Dedifferentiated amniotic fluid mesenchymal stem cell (primary cell): ENCODE measurements around the gene LCMT2.

Source experiments
- DNase-seq: peaks from one replicate; pipeline ENCODE4 v3.0.0-alpha.2; 2016; ENCODE audit errors: extremely low spot score

The LCMT2 gene, protein sequence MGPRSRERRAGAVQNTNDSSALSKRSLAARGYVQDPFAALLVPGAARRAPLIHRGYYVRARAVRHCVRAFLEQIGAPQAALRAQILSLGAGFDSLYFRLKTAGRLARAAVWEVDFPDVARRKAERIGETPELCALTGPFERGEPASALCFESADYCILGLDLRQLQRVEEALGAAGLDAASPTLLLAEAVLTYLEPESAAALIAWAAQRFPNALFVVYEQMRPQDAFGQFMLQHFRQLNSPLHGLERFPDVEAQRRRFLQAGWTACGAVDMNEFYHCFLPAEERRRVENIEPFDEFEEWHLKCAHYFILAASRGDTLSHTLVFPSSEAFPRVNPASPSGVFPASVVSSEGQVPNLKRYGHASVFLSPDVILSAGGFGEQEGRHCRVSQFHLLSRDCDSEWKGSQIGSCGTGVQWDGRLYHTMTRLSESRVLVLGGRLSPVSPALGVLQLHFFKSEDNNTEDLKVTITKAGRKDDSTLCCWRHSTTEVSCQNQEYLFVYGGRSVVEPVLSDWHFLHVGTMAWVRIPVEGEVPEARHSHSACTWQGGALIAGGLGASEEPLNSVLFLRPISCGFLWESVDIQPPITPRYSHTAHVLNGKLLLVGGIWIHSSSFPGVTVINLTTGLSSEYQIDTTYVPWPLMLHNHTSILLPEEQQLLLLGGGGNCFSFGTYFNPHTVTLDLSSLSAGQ

DNA sequence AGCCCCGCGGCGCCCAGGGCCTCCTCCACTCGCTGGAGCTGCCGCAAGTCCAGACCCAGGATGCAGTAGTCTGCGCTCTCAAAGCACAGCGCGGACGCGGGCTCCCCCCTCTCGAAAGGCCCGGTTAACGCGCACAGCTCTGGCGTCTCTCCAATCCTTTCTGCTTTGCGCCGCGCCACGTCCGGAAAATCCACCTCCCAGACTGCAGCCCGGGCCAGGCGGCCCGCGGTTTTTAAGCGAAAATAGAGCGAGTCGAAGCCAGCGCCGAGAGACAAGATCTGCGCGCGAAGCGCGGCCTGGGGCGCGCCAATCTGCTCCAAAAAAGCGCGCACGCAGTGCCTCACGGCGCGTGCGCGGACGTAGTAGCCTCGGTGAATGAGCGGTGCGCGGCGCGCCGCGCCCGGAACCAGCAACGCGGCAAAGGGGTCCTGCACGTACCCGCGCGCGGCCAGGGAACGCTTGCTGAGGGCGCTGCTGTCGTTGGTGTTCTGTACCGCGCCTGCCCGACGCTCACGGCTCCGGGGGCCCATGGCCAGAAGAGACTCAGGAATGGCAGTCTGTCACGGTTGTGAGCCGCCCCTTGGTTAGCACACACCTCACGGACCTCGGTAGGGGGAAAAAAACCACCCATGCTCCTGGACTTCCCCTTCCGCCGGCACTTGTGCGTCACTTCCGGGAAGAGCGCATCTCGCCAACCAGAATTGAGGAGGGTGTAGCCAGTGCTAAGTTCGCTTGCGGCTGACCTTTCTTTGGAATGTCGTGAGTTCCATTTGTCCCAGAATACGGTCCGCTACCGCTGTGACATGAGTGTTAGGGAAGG is at the start of gene LCMT2:
Gene LCMT2, minus strand, starts transcription at position 614 of the 820 bp plus-strand sequence. Its CDS starts 84 bp downstream, at position 530.
- DNase-seq: peak; percentile 93

DNA sequence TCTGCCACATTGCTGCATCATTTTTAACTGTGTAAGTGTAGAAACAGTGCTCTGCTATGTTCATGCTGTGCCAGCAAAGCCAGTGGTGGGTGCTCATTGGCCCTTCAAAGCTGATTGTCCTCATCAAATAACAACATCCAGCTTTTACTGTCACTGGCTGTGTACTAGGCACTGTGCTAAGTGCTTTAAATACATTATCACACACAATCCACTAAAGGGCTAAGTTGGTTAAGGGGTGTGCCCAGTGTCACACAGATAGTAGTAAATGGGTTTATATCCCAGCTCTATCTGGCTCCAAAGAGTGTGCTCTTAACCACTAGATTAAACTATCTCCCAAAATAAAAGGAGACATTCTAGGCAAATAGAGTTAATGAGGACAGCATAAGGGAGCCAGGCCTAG is 48.2 kb upstream of the LCMT2 start:
- DNase-seq: no peak

DNA sequence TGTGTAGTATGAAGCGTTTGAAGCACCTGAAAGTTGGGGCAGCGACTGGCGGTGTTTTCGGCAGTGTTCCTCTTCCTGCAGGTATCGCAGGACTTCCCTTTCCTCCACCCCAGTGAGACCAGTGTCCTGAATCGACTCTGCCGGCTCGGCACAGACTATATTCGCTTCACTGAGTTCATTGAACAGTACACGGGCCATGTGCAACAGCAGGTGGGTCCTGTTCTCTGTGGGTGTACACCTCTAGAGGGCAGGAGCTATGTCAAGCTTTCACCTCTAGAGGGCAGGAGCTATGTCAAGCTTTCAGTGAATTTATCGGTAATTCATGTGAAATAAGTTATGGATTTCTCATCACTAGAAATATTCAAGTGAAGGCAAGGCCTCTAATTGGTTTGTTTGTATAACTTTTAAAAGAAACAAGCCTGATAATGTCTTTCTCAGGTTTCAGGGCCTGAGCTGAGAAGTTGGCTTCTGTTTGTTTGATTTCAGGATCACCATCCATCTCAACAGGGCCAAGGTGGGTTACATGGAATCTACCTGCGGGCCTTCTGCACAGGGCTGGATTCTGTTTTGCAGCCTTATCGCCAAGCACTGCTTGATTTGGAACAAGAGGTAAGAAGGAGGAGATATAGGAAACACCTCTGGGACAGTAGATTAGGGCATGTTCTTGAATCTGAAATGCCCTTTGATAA is 45.8 kb upstream of the LCMT2 start:
- peak; percentile 29 for DNase-seq

DNA sequence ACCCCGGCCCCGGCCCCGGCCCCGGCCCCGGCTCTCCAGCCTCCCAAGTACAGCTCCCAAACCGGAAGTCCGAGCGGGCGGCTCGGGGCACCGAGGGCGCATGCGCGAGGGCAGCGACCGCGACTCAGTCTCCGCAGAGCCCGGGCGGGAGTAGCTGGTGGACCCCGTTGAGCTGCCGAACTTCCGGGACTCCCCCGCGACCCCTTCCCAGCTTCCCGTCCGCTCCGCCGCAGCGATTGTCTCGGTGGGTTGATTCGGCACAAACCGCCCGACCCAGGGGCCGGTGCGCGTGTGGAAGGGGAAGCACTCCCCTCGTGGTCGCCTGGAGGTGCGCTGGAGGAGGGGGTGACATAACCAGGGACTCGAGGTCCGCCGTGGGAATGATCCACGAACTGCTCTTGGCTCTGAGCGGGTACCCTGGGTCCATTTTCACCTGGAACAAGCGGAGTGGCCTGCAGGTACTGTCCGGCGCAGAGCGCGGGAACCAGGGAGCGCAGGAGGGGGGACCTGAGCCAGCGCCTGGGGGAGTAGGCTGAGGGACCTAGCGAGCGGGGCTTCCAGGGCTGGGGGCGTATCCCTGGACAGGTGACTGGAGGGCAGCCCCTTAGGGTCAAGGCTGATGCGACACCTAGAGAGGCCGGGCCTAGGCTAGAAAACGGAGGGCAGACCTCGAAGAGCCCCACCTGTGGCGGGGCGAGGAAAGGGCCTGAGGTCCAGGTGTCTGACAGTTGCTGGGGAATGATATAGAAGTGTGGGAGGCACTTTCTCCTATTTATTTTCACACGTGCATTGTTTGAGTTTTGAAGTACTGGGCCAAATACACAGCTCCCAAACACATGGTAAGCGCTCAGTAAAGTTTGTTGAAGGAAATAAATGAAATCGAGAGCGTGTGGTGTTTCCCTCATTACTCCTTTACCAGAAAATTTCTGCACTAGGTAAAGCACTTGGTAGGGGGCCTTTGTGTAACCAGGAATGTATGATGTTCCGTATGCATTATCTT is 40.9 kb upstream of the LCMT2 start, which contains the start of the genes TUBGCP4 and ZSCAN29:
Gene TUBGCP4, plus strand, starts transcription at position 127 of the 1,000 bp plus-strand sequence. Its CDS starts 254 bp downstream, at position 381.
Gene ZSCAN29, minus strand, starts transcription at position 69 of the 1,000 bp plus-strand sequence. CDS start 1,130 bp downstream, outside the sequence.
- peak; percentile 65 for DNase-seq

DNA sequence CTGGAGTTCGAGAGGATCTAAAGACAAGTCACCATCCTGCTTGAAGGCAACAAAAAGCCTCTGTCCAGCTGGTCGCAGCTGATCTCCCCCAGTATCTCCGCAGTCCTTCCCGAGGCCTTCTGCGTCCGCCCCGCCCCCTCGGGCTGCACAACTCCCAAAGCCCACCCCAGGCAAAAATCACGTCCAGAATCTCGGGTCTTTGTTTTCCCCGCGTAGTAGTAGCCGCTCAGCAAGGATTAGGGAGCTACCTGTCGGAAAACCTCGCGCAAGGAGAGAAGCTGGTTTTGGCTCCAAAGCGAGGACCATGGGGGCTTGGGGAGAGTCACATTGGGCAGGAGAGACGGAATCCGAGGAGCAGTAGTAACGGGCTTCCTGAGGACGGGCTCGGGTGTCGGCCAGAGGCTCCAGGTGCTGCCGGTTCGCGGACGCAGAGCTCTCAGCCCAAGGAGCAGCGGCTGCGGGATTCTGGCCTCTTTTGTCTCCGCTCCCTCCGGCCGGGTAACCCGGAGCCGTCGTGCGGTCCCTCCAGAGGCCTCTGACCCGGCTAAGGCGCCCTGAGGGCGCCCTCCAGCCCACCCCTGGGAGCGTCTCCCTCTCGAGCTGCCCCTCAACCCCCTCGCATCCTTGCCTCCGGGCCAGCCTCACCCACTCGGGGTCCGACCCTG is 40.1 kb upstream of the LCMT2 start:
- DNase-seq: no peak

DNA sequence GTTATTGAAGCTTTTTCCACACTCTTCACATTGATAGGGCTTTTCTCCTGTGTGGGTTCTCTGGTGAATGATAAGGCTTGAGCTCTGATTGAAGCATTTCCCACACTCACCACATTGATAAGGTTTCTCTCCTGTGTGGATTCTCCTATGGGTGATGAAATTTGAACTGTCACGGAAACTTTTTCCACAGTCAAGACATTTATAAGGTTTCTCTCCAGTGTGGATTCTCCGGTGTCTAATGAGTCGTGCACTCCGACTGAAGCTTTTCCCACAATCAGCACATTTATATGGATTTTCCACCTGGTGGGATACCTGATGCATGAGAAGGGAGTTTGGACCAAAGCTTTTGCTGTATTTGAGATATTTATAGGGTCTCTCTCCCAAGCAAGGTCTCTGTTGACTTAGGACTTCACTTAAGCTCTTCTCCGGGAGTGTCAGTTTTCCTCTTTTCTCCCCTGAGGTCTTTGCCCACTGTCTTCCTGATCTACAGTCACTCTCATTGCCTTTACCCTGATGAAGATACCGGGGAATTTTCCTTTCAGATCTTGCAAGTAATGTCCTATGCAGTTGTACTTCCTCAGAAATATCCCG is 31.0 kb upstream of the LCMT2 start:
- DNase-seq: no peak

DNA sequence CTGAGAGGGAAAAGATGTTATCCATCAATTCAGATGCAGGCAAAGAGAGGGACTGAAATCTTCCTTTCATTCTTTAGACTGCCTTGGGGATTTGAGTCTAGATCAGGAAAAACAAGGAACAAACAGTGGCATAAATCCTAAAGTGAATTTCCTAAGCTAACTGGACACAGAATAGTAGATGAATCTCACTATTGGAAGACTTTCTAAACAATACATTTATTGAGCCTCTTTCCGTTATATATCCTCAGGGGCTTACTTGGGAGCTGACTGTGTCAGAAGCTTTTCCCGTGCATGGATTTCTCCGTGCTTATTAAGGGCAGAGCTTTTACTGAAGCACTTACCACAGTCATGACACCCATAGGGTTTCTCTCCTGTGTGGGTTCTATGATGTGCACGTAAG is 30.4 kb upstream of the LCMT2 start:
- DNase-seq: no peak

DNA sequence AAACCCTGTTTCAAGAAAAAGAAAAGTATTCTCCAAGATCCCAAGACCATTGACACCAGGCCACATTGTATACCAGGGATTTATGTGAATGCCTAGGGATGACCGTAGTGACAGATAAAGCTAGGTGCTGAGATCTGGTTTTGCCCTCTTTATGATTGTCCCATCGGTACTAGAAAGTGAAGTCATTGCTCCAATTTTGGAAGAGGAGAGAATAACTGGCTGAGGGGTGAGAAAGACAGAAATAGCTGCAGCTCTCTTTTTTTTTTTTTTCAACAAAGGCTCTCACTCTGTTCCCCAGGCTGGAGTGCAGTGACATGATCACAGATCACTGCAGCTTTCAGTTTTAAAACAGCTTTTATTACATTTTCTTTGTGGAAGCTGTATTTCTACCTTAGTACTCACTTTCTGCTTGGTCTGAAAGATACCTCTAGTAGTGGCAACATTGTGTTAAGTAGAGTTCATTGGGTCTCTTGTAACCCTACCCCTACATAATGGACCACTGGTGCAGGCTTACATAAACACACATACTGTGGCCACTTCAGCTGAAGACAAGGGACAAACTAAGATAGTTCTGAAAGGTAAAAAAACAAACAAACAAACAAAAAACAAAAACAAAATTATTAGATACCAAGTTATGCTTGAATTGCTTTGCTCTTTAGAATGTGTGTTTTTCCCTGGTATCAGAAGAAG is 22.5 kb upstream of the LCMT2 start:
- DNase-seq: no peak

DNA sequence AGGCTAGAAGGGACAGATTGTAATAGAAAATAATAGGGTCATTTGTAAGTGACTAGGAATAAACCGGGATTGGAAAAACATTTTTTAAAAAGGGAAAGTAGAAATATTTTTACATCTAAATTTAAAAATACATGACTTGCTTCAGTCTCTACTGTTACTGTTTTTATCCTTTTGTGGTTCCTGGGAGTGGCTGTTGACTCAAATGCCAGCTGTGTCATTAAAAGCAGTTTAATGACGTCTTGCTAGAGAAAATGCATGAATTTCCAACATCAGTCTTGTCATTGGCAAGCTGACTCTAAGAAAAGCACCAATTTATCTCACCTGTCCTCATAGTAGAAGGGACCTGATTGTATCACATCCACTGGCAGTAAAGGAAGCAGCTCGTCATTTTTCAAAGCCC is 16.7 kb upstream of the LCMT2 start:
- DNase-seq: no peak

DNA sequence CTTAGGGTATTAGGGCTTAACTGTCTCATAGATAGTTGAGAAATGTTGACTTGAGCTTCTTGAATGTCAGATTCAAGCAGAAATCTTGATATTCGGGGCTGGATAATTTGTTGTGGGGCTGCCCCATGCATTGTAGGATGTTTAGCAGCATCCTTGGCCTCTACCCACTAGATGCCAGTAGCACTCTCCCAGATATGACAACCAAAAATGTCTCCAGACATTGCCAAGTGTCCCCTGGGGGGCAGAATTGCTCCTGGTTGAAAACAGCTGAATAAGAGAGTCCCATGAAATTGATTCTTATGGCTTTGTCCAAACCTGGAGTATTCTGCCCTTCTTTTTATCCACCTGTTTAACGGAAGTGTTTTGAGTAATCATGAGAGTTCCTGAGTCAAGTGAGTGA is 15.9 kb upstream of the LCMT2 start:
- DNase-seq: no peak

DNA sequence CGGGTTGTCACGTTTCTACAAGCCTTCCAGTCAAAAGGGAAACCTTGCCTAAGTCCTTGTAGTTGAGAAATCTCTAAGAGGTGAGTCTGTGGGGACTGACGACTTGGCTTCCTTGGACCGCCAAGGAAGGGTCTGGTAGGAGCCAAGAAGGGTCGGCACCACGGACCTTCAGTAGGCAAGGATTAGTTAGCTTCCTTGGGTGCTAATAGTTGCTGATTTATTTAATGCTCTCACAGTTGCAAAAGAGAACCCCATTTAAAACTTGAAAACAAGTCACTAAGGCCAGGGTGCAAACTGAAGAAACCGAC is 361 bp upstream of the LCMT2 start:
- no peak for DNase-seq

DNA sequence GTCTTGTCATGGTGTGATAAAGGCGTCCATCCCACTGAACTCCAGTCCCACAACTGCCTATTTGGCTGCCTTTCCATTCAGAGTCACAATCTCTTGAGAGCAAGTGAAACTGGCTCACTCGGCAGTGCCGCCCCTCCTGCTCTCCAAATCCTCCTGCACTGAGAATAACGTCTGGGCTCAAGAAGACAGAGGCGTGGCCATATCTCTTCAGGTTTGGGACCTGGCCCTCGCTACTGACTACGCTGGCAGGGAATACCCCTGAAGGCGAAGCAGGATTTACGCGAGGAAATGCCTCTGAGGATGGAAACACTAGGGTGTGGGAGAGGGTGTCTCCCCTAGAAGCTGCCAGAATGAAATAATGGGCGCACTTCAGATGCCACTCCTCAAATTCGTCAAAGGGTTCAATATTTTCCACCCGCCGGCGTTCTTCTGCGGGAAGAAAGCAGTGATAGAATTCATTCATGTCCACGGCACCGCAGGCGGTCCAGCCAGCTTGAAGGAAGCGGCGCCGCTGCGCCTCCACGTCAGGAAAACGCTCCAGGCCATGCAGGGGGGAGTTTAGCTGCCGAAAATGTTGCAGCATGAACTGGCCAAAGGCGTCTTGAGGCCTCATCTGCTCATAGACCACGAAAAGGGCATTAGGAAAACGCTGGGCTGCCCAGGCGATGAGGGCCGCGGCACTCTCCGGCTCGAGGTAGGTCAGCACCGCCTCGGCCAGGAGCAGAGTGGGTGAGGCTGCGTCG is 985 bp downstream of the LCMT2 start:
- no peak for DNase-seq

DNA sequence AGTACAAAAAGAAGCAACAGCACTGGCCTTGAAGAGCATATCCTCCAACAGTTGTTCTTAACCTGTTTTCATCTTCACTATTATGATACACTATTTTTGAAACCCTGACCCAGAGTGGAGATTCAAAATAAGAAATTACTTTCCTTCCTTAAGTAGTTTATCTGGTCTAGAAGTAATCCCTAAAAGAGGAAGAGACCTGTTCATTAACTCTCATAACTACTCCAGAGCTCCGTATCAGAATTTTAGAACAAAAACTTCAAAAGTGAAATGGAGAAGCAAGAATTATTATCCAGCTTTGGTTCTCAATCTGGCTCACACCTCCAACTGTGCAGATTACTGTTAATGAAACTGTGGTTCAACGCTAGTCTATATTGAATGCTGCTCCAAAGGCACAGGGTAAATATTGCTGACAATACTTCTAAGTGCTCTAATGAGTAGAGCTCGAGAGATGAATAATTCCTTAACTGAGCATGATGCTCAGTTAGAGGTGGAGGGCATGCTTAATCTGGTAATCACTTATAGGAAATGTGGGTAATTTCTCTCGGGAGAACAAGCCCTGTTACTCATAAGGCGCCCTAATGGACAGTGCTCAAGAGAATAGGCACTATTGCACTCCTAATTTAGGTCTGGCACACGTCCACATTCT is 5.2 kb downstream of the LCMT2 start:
- DNase-seq: no peak

DNA sequence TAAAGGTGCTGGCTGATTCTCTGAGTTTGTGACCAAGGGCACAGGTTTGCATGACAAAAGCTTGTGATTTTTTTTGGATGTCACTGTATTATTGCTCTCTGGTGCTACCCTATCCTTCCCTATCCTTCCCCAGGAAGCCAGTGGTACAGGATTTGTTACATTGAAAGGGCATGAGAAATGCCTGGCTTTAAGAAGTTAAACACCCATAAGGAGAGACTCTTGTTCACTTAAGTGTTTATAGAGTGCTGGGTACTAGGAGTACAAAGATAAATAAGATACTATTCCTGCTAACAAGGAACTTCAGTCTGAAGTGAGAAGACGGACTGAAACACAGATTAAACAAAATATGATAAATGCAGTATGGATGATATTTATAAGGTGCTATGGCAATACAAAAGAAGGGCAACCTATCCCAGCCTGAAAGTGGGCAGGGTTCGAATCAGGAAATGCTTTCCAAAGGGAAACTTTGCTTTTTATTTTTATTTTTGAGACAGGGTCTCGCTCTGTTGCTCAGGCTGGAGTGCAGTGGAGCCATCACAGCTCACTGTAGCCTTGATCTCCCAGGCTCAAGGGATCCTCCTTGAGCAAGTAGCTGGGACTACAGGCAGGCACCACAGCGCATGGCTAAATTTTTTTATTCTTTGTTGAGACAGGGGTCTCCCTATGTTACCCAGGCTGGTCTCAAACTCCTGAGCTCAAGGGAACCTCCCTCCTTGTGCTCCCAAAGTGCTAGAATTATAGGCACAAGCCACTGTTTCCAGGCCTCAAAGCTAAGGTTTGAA is 11.2 kb downstream of the LCMT2 start:
- no peak for DNase-seq

DNA sequence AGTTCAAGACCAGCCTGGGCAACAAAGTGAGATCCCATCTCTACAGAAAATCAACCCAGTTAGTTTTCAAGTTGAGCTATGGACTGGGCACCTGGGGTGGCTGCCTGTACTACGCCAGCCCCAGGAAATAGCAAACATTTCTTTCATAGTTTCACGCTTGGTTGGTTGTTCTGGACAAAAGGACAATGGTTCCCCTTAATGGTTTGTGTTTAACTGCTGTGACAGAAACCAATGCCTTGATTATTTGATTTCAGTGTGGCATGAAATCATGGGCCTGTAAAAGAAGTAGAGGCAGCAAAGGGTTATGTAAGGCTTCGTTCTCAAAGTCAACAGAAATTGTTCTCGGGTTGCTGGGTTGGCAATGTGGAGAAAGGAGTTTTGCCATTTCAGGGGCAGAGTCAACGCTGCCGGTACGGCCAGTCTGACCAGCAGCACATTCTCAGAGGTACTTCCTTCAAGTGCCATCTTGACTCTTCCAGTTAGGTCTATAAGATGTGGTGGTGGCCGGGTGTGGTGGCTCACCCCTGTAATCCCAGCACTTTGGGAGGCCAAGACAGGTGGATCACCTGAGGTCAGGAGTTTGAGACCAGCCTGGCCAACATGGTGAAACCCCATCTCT is 12.7 kb downstream of the LCMT2 start:
- no peak for DNase-seq

DNA sequence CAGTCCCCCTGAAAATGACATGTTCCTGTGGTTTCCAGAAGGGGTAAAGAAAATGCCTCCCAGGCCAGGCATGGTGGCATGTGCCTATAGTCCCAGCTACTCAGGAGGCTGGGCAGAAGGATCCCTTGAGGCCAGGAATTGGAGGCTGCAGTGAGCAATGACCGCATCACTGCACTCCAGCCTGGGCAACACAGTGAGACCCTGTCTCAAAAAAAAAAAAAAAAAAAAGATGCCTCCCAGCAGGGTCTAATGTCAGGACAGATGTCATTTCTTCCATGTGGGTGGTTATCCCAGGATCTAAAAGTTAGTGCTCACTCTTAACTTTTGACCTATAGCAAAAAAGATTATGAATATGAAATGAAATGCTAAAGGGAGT is 13.4 kb downstream of the LCMT2 start:
- no peak for DNase-seq
